ENCODE data around the gene ADPRH.

The ADPRH gene

GRCh38 chr3:119630128-119630879 lies 51.0 kb downstream of the ADPRH start:
- DNase-seq (ENCODE audit: low spot score), result peak; percentile 56

DNA sequence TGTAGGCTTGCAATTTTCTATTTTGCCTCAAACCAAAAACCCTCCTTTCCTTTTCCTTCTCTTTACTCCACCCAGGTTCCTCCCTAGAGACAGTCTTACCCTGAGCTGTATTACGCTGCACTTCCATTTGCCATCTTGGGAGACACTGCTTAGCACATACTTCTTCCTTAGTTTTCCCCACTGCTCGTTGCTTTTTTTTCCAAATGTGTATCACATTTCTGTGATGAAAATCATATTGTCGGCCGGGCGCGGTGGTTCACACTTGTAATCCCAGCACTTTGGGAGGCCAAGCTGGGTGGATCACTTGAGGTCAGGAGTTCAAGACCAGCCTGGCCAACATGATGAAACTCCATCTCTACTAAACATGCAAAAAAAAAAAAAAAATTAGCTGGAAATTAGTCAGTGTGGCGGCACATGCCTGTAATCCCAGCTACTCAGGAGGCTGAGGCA lies 51.6 kb downstream of the ADPRH start:
- DNase-seq (ENCODE audit: low spot score), result no peak

- no peak for DNase-seq (ENCODE audit: low spot score)
These were observed 52.2 kb downstream of the ADPRH start for GRCh38 chr3:119631516-119631915.

DNA sequence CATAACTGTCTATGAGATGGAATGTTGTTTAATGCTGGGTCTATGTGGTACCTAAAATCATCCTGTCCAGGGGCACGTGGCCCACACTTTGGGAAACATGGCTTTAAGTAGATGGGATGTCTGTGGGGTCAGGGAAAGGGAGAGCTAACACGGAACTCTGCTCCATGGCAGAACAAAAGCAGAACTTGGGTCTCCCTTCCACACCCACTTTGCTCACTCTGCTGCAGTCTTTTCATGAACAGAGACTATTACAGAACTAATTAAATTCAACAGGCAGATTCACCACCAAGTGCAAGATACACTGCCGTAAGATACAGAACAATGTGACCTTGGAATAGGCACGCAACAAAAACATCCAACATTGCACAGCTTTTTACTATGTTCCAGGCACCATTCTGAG lies 52.9 kb downstream of the ADPRH start:
- no peak for DNase-seq (ENCODE audit: low spot score)

- DNase-seq (ENCODE audit: low spot score), result no peak
These were observed 53.5 kb downstream of the ADPRH start for GRCh38 chr3:119632829-119633228.

GRCh38 chr3:119635719-119636118 lies 56.4 kb downstream of the ADPRH start:
- no peak for DNase-seq (ENCODE audit: low spot score)

DNA sequence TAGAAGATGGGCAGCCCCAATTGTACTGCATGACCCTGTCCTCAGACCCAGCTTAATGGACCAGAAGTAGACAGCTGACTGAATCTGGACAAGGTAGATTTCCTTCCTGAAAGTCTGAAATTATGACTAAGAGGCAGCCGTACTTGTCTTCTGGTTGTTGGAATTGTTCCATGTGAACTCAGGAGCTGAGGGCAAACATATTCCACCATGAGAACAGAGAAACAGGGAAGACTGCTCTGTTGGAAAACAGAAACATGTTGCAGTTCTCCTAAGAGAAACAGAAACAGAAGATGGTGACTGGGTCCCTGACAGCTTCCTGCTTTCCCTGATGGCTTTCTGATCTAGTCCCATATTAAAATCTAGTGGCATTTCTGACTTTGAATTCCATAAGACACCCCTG lies 57.0 kb downstream of the ADPRH start:
- no peak for DNase-seq (ENCODE audit: low spot score)

GRCh38 chr3:119636891-119637611 lies 57.8 kb downstream of the ADPRH start:
- no peak for DNase-seq (ENCODE audit: low spot score)

DNA sequence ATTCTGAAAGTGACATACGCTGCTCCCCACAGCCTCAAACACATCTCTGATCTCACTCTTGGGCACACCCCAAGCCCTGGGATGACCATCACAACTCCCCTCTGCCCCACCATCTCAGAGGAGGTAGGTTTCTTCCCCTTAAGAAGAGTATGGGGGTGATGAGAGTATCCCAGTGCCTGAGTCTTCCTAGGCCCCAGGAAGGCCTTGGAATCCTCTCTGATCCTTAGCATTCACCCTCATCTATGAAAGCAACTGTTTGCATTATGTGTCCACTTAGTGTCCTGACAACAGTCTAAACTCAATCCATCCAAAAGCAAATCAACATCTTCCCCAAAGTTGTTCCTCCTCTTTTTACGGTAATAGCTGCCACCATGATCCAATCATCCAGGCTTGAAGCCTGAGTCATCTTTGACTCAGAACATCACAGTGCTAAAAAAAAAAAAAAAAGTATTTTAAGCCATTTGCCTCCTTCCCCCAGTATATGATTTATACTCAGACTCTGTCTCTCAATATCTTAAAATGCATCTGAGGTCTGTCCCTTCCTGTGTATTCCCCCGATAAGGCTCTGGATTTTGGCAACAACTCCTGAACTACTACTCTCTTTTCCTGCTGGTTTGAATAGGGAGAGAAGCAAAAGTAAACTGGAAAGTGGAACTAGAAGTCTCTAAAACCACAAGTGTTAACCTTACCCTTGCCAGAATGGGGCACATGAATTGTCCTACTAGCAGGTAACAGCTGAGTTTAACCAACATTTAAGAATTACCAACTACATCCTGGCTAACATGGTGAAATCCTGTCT lies 58.6 kb downstream of the ADPRH start:
- DNase-seq (ENCODE audit: low spot score), result peak; percentile 81

Measured in hepatic stellate cell (primary cell).